SHP77 (cell line): ENCODE results near the gene MTX1.
"Not testable (repeated sequence)": the region's sequence is repeated elsewhere in the genome, so short reads cannot be mapped to it uniquely, and the experiment has no call there.

Source experiments
- DNase-seq, 2 experiments: peaks; one replicate each; lab custom pipeline; 2025; lab: John Stamatoyannopoulos, UW

Gene MTX1

GRCh38 chr1:155208541-155209311 lies at the start of gene MTX1:
Gene MTX1, plus strand, starts transcription at chr1:155208695. Its CDS starts 110 bp downstream, at chr1:155208805.
- DNase-seq = peak; percentile 89 to 94

- no peak for DNase-seq
Measured at GRCh38 chr1:155158991-155159390, 49.5 kb upstream of the MTX1 start.

- no peak for DNase-seq
Measured at GRCh38 chr1:155160128-155160527, 48.4 kb upstream of the MTX1 start.

GRCh38 chr1:155162631-155163030 lies 45.9 kb upstream of the MTX1 start:
- DNase-seq = not testable (repeated sequence)

- DNase-seq = not testable (repeated sequence)
Measured at GRCh38 chr1:155163785-155164184, 44.7 kb upstream of the MTX1 start.

- DNase-seq = not testable (repeated sequence)
Measured at GRCh38 chr1:155164625-155165024, 43.9 kb upstream of the MTX1 start.

- DNase-seq = no peak
Measured at GRCh38 chr1:155166051-155166470, 42.4 kb upstream of the MTX1 start.

GRCh38 chr1:155166471-155167165 lies 41.9 kb upstream of the MTX1 start:
- peak; percentile 40 to 67 for DNase-seq

GRCh38 chr1:155167166-155168104 lies 41.1 kb upstream of the MTX1 start:
- peak; percentile 98 to 99 for DNase-seq

- not testable (repeated sequence) for DNase-seq
Measured at GRCh38 chr1:155168105-155168445, 40.4 kb upstream of the MTX1 start.

GRCh38 chr1:155168456-155169210 lies 39.9 kb upstream of the MTX1 start:
- no peak for DNase-seq

- no peak for DNase-seq
Measured at GRCh38 chr1:155169541-155169940, 39.0 kb upstream of the MTX1 start.

- no peak for DNase-seq
Measured at GRCh38 chr1:155170101-155170785, 38.3 kb upstream of the MTX1 start.

GRCh38 chr1:155170806-155171205 lies 37.7 kb upstream of the MTX1 start:
- DNase-seq = no peak

GRCh38 chr1:155171836-155172731 lies 36.4 kb upstream of the MTX1 start:
- DNase-seq = no peak

GRCh38 chr1:155172732-155173477 lies 35.6 kb upstream of the MTX1 start, which contains the start of gene KRTCAP2:
Gene KRTCAP2, minus strand, starts transcription at chr1:155173304. Its CDS starts 80 bp downstream, at chr1:155173224.
- DNase-seq = peak; percentile 99

GRCh38 chr1:155173478-155174323 lies 34.8 kb upstream of the MTX1 start, which contains the start of gene TRIM46:
Gene TRIM46, plus strand, starts transcription at chr1:155173849. Its CDS starts 118 bp downstream, at chr1:155173967.
- peak; percentile 81 to 86 for DNase-seq
